ENCODE measurements around the gene TEAD1.

Gene TEAD1

DNA sequence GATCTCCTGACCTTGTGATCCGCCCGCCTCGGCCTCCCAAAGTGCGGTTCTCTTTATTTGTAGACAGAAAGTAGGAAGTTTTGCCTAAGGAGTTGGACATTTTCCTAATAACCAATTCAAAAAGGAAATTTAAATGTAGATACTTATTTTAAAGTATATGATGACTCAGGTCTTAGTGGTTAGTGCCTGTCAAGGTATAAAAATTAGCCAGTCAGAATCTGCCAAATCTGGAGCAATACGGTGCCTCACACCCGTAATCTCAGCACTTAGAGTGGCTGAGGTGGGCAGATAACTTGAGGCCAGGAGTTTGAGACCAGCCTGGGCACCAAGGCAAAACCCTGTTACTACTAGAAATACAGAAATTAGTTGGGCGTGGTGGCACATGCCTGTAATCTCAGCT, 248.2 kb downstream of the TEAD1 start:
- in situ Hi-C loops (cut with MboI; ENCODE audit: low sequenced_read_pairs), result no loop called here

DNA sequence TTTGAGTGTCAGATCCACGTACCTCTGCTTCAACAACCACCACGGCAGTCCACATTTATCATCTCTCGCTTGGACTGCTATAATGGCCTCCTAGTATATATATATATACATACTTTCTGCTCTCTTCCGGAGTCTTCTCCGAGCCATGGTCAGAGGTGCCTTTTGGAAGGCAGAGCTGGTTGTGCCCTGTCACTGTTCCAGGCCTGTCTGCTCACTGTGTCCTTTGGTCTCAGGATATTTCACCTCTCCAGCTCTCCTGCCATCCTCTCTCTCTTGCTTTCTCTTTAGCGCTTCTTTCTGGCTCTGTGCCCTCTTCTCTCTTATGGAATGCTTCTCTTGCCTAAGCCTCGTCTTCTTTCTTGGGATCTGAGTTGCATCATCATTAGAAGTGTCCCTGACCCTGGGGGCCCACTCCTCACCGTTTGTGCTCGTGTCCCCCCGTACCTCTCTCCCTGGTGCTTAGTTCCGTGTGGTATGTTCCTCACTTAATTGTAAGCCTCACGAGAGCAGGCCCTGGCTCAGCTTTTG, 248.8 kb downstream of the TEAD1 start:
- in situ Hi-C loops (cut with MboI; ENCODE audit: low sequenced_read_pairs), result no loop called here

- in situ Hi-C loops (cut with MboI; ENCODE audit: low sequenced_read_pairs), result no loop called here
Observed at GRCh38 chr11:12924650-12925049, 250.4 kb downstream of the TEAD1 start.

GRCh38 chr11:12925520-12925919, 251.3 kb downstream of the TEAD1 start:
- in situ Hi-C loops (cut with MboI; ENCODE audit: low sequenced_read_pairs), result no loop called here

DNA sequence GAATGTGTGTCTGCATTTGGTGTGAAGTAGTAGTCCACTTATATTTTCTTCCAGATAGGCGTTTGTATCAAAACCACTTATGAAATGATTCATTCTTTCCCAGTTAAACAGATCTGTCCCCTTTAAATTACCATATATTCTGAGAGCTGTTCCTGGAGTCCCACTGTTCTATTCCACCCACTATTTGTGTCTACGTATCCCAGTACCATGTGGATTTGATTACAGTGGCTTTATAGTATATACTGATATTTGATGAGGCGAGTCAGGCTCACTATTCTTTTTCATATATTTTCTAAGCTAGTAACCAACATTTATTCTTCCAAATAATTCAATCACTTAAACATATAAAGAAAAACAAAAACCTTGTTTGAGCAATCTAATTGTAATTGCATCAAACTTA, 253.0 kb downstream of the TEAD1 start:
- in situ Hi-C loops (cut with MboI; ENCODE audit: low sequenced_read_pairs), result no loop called here

- in situ Hi-C loops (cut with MboI; ENCODE audit: low sequenced_read_pairs), result no loop called here
Observed at GRCh38 chr11:12927886-12928285, 253.7 kb downstream of the TEAD1 start.

GRCh38 chr11:12930850-12931249, 256.6 kb downstream of the TEAD1 start:
- in situ Hi-C loops (cut with MboI; ENCODE audit: low sequenced_read_pairs), result no loop called here

DNA sequence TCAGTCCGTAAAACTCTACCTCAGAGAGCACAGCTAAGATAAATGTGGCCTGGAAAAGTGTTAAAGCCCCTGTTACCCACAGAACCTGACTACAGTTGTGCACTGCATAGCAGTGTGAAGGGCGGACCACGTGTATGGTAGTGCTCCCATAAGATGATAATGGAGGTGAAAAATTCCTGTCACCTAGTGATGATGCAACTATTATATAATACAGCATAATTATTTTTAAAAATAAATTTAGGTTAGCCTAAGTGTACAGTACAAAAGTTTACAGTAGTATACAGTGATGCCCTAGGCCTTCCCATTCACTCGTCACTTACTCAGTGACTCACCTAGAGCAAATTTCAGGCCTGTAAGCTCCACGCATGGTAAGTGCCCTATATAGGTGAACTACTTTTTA, 258.3 kb downstream of the TEAD1 start:
- in situ Hi-C loops (cut with MboI; ENCODE audit: low sequenced_read_pairs), result no loop called here

- in situ Hi-C loops (cut with MboI; ENCODE audit: low sequenced_read_pairs), result no loop called here
Observed at GRCh38 chr11:12936200-12936599, 262.0 kb downstream of the TEAD1 start.

DNA sequence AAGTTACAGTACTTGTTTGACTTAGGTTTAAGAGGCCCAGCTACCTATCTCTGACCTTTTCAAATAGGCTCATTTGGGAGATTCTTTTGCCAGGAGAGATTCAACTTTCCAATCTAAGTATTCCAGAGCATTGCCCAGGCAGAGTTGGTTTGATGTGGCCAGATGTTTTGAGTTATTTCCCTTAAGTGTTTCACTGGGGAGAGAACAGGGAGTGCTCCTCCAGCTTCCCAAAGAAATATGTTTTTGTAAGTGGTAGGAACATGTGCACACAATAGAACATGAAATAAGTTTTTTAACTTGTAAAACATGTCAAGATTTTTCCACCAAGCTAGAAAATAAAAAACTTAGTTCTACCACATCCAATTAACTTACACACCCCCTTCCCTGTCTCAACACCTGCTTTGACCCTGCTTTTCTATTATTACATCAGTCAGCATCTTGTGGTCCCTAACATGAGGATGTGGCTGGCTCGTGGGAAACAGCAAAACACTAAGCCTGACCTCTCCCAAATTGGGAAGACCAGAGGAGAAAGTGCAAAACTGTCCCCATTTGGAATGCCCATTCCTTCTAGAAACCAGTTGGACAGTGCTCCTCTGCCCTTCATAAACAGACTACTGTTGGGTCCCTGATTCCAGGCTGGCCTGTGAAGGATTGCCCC, 264.5 kb downstream of the TEAD1 start:
- in situ Hi-C loops (cut with MboI; ENCODE audit: low sequenced_read_pairs), result no loop called here

DNA sequence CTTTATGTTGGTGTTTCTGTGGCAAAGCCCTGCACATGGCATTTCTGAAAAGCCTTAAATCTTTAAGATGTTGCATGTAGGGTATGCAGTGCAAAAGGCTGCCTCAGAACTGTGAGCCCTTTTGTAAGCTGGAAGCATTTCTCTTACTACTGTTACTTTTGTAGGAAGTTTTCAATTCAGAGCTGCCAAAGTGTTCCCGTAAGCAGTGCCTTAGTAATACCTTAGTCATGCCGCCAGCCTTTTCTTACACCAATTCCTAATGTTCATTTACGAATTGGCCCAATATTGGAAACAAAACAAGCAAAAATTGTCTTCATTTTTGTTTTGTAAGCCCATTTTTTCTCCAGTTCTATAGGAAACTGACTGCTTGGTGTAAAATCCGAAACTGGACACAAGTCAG, 267.4 kb downstream of the TEAD1 start:
- in situ Hi-C loops (cut with MboI; ENCODE audit: low sequenced_read_pairs), result no loop called here

- in situ Hi-C loops (cut with MboI; ENCODE audit: low sequenced_read_pairs), result no loop called here
Observed at GRCh38 chr11:12942157-12942556, 267.9 kb downstream of the TEAD1 start.

- in situ Hi-C loops (cut with MboI; ENCODE audit: low sequenced_read_pairs), result no loop called here
Observed at GRCh38 chr11:12943311-12943710, 269.1 kb downstream of the TEAD1 start.

DNA sequence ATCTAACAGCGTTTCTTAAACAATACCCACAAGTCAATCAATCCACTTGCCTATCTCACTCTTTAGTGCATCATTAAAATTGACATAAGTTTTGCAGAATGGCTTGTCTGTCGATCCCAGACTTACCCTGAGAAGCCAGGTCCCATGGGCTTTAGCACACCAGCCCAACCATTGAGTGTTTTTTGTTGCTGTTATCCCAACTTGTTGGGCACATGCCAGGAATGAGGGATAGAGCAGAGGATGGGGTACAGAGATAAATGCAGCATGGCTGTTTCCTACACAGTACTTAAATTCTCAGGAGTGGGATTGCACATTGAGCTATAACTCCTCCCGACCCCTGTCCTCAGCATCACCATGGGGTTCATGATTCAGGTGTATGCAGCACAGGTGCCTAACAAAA, 270.7 kb downstream of the TEAD1 start:
- in situ Hi-C loops (cut with MboI; ENCODE audit: low sequenced_read_pairs), result no loop called here

- in situ Hi-C loops (cut with MboI; ENCODE audit: low sequenced_read_pairs), result no loop called here
Observed at GRCh38 chr11:12949453-12949852, 275.2 kb downstream of the TEAD1 start.

DNA sequence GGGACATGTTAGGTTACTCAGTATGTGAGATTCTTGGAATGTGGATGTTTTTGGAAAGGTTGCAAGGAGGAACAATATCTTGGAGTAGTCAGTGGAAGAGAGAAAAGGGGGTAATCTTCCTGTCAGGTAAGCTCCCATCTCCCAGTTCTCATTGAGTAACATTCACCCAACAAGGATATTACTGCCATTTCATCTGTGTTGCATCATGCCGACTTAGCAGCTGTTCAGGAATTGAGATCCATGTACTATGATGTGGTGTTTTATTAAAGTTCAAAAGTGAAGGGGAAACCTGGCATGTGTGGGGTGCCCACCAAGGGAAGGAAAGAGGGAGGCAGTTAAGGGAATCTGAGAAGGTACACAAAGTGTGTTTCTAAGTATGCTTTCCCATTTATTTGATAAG, 276.4 kb downstream of the TEAD1 start:
- in situ Hi-C loops (cut with MboI; ENCODE audit: low sequenced_read_pairs), result loop anchor here (25.0 kb wide), 1 partner anchor 387 kb away; no protein-coding TSS in a partner anchor

DNA sequence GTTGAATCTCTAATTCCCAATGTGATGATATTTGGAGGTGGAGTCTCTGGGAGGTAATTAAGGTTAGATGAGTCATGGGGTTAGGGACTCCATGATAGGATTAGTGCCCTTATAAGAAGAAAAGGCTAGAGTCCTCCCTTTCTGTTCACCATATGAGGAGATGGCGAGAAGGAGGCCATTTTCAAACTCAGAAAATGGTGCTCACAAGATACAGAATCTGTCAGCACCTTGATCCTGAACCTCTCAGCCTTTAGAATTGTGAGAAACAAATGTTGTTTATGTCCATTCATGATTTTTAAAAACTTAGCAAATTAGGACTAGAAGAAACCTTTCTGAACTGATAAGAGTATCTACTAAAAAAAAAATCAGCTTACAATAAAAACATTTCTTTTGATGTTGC, 277.2 kb downstream of the TEAD1 start:
- in situ Hi-C loops (cut with MboI; ENCODE audit: low sequenced_read_pairs), result loop anchor here (25.0 kb wide), 1 partner anchor 386 kb away; no protein-coding TSS in a partner anchor

GRCh38 chr11:12952094-12952493, 277.9 kb downstream of the TEAD1 start:
- in situ Hi-C loops (cut with MboI; ENCODE audit: low sequenced_read_pairs), result loop anchor here (25.0 kb wide), 1 partner anchor 385 kb away; no protein-coding TSS in a partner anchor

DNA sequence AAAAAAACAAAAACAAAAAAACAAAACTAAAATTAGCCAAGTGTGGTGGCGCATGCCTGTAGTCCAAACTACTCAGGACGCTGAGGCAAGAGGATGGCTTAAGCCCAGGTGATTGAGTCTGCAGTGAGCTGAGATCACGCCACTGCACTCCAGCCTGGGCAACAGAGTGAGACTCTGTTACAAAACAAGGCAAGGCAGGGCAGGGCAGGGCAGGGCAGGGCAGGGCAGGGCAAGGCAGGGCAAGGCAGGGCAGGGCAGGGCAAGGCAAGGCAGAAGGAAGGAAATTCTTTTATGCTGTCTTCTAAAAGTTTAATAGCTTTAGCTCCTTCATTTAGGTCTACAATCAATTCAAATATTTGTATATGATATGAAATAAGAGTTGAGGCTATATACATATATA, 284.8 kb downstream of the TEAD1 start:
- in situ Hi-C loops (cut with MboI; ENCODE audit: low sequenced_read_pairs), result loop anchor here (25.0 kb wide), 1 partner anchor 378 kb away; no protein-coding TSS in a partner anchor

DNA sequence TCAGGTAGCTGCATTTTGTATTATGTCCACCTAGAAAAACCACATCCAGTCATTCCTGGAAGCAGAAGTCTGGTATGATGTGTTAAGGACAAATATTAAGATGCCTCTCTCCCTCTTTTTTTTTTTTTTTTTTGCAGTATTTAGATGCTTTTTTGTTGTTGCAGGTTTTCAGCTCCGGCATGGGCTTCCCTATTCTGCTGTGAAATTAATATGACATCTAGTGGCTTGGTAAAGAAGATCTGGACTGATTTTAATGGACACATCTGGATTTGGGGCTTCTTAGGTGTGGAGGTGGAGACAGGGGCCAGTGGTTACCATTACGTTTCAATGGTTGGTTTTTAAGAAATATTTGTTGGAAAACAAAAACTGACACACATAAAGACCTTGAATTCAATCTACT, 287.4 kb downstream of the TEAD1 start:
- in situ Hi-C loops (cut with MboI; ENCODE audit: low sequenced_read_pairs), result loop anchor here (25.0 kb wide), 1 partner anchor 376 kb away; no protein-coding TSS in a partner anchor

DNA sequence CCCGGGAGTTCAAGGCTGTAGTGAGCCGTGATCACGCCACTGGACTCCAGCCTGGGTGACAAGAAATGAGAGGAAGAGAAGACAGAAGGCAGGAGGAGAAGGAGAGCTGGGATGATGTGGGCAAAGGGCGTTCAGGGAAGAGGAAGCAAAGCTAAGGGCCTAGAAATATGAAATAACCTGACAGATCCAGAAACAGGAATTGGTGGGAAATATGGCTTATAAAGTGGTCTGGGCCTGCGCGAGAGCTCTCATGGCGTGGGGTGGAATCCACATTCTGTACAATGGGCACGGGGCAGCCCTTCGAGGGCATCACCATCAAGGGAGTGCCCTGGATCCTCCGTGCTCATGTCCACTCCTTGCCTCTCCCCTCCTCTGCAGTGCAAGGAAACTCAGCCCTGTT, 288.1 kb downstream of the TEAD1 start:
- in situ Hi-C loops (cut with MboI; ENCODE audit: low sequenced_read_pairs), result loop anchor here (25.0 kb wide), 1 partner anchor 375 kb away; no protein-coding TSS in a partner anchor

DNA sequence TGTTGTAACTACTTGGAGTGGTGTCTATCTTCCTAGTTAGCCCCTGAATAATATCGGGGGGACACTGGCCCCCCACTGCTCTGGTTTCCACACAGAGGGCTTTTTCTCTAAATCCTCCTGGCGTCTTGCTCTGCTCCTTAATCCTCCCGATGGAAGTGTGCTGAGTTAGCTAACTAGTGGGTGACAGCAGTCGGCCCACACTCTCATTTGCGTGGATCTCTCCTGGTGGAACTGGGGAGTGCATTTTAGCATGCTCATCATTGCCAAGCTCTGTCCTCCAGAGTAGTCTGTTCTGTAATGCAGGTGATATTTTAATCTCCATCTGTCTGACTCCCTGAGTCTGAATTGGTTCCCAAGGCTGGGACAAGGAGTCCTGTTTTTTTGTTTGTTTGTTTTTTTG, 288.8 kb downstream of the TEAD1 start:
- in situ Hi-C loops (cut with MboI; ENCODE audit: low sequenced_read_pairs), result loop anchor here (25.0 kb wide), 1 partner anchor 374 kb away; no protein-coding TSS in a partner anchor

Measured in HL-60/S4 (cell line).